OCI-LY3 (cell line): ENCODE measurements around the gene DOCK7.

Experiments
- H2AFZ ChIP-seq: fragments of 200-600, 300-600 bp; shearing (Covaris generic); 2 replicates; pipeline ENCODE4 v1.6.0; 2014; ENCODE audit warnings: antibody characterized with exemption, low read depth, low read length
- H3K27ac ChIP-seq: fragments of 200-600, 300-600 bp; sonication (generic); 2 replicates; pipeline ENCODE4 v1.5.1; 2014; ENCODE audit warnings: mild to moderate bottlenecking, low read length, moderate library complexity, mixed read lengths
- H3K27me3 ChIP-seq: fragments of 200-600, 300-600 bp; sonication (generic); 2 replicates; pipeline ENCODE4 v1.6.1; 2014; ENCODE audit warnings: low read depth, low read length, mixed read lengths
- H3K36me3 ChIP-seq: fragments of 200-600, 300-600 bp; sonication (generic); replicated peaks from 2 replicates; pipeline ENCODE3; 2014; ENCODE audit warnings: low read depth, low read length, mixed read lengths
- H3K4me1 ChIP-seq: fragments of 300-600, 200-600 bp; sonication (generic); 2 replicates; pipeline ENCODE4 v1.6.1; 2014; ENCODE audit warnings: low read length, mixed read lengths
- H3K4me2 ChIP-seq: fragments of 200-600, 300-600 bp; sonication (generic); 2 replicates; pipeline ENCODE4 v1.6.1; 2014; ENCODE audit warnings: low read length, mixed read lengths
- H3K4me3 ChIP-seq: fragments of 300-600, 200-600 bp; sonication (generic); 2 replicates; pipeline ENCODE4 v1.5.1; 2014; ENCODE audit warnings: antibody characterized with exemption, mild to moderate bottlenecking, low read length, moderate library complexity
- H3K79me2 ChIP-seq: fragments of 300-600, 200-600 bp; shearing (Covaris generic); 2 replicates; pipeline ENCODE4 v1.6.1; 2014; ENCODE audit warnings: mild to moderate bottlenecking, low read length, mixed read lengths
- H3K9ac ChIP-seq: fragments of 300-600, 200-600 bp; shearing (Covaris generic); 2 replicates; pipeline ENCODE4 v1.6.0; 2014; ENCODE audit warnings: mild to moderate bottlenecking, low read length, moderate library complexity
- H3K9me3 ChIP-seq: fragments of 200-600, 300-600 bp; shearing (Covaris generic); 2 replicates; pipeline ENCODE4 v1.6.1; 2014; ENCODE audit warnings: low read length, mixed read lengths; ENCODE audit not compliant: insufficient read depth
- H4K20me1 ChIP-seq: fragments of 200-600, 300-600 bp; sonication (generic); 2 replicates; pipeline ENCODE4 v1.6.1; 2016; ENCODE audit warnings: low read length, mixed read lengths; ENCODE audit not compliant: insufficient read depth
- EZH2phosphoT487 ChIP-seq: fragments of 200-600 bp; shearing (Covaris generic); IDR thresholded peaks from 2 replicates; pipeline ENCODE4 v1.6.1; 2018; ENCODE audit warnings: antibody characterized with exemption, mixed run types, low read depth
- TF ChIP-seq, protein P1 (sequence below): fragments of 200-600, 300-600 bp; sonication (generic); IDR thresholded peaks from 2 replicates; pipeline ENCODE4 v1.5.1; 2014; ENCODE audit warnings: antibody characterized with exemption, low read length, low read depth

Gene DOCK7

GRCh38 chr1:62425041-62425440, 263.1 kb downstream of the DOCK7 start:
- Histone ChIP-seq H3K36me3 (no peaks in the 10 kb centered on the region), H3K27me3 (no peaks in the 10 kb centered on the region), H3K79me2 (no peaks in the 10 kb centered on the region), H2AFZ (no peak overlapping the region), H3K4me2 (no peak overlapping the region), H3K27ac (no peak overlapping the region), H3K9me3 (no peaks in the 10 kb centered on the region), H3K4me1 (peaks cover 3% of the 10 kb centered on the region; the same call in 1 of the 2 replicates), H4K20me1 (no peaks in the 10 kb centered on the region), H3K9ac (no peak overlapping the region), H3K4me3 (no peak overlapping the region)
- TF ChIP-seq, protein P1, sequence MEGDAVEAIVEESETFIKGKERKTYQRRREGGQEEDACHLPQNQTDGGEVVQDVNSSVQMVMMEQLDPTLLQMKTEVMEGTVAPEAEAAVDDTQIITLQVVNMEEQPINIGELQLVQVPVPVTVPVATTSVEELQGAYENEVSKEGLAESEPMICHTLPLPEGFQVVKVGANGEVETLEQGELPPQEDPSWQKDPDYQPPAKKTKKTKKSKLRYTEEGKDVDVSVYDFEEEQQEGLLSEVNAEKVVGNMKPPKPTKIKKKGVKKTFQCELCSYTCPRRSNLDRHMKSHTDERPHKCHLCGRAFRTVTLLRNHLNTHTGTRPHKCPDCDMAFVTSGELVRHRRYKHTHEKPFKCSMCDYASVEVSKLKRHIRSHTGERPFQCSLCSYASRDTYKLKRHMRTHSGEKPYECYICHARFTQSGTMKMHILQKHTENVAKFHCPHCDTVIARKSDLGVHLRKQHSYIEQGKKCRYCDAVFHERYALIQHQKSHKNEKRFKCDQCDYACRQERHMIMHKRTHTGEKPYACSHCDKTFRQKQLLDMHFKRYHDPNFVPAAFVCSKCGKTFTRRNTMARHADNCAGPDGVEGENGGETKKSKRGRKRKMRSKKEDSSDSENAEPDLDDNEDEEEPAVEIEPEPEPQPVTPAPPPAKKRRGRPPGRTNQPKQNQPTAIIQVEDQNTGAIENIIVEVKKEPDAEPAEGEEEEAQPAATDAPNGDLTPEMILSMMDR, result no peak
- TF ChIP-seq EZH2phosphoT487, result no peak

GRCh38 chr1:62424411-62424810, 263.8 kb downstream of the DOCK7 start:
- no peak for TF ChIP-seq EZH2phosphoT487
- TF ChIP-seq, protein P1, result no peak
- Histone ChIP-seq H3K9me3 (no peaks in the 10 kb centered on the region), H3K4me1 (peaks cover 3% of the 10 kb centered on the region; the same call in 1 of the 2 replicates), H3K9ac (no peak overlapping the region), H3K79me2 (no peaks in the 10 kb centered on the region), H3K4me2 (no peak overlapping the region), H3K27ac (no peak overlapping the region), H3K27me3 (no peaks in the 10 kb centered on the region), H2AFZ (no peak overlapping the region), H3K4me3 (no peak overlapping the region), H3K36me3 (no peaks in the 10 kb centered on the region), H4K20me1 (no peaks in the 10 kb centered on the region)

DNA sequence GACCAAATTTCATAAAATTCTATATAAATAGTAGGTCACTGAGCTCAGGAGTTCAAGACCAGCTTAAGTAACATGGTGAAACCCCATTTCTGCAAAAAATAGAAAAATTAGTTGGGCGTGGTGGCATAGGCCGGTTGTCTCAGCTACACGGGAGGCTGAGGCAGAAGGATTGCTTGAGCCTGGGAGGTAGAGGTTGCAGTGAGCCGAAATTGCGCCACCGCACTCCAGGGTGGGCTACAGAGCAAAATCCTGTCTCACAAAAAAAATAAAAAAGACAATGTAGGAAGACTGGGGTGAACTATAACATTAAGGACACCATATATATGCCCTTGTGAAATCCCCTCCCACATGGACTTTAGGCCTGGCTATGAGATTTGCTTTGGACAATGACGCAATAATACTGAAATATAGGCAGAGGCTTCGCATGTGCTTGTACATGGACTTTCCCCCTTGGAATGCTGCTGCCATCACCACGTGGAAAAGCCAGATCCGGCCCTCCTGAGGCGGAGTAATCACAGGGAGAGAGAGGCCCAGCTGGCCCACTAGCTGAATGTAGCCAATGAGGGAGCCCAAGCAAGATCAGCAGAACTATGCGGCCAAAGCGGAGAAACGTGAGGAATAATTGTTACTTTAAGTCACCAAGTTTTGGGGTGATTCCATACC, 264.5 kb downstream of the DOCK7 start:
- no peak overlapping the region for H3K4me2 ChIP-seq
- H3K27me3 ChIP-seq, result no peaks in the 10 kb centered on the region
- no peaks in the 10 kb centered on the region for H4K20me1 ChIP-seq
- no peak overlapping the region for H3K4me3 ChIP-seq
- peaks cover 3% of the 10 kb centered on the region; the same call in 1 of the 2 replicates for H3K4me1 ChIP-seq
- no peaks in the 10 kb centered on the region for H3K36me3 ChIP-seq
- TF ChIP-seq, protein P1, result no peak
- TF ChIP-seq EZH2phosphoT487, result no peak
- H3K27ac ChIP-seq, result no peak overlapping the region
- H2AFZ ChIP-seq, result no peak overlapping the region
- H3K9ac ChIP-seq, result no peak overlapping the region
- no peaks in the 10 kb centered on the region for H3K9me3 ChIP-seq
- H3K79me2 ChIP-seq, result no peaks in the 10 kb centered on the region

GRCh38 chr1:62420214-62420613, 268.0 kb downstream of the DOCK7 start:
- Histone ChIP-seq H3K4me2 (no peak overlapping the region), H3K27me3 (no peaks in the 10 kb centered on the region), H3K4me3 (no peak overlapping the region), H3K4me1 (peaks cover 2% of the 10 kb centered on the region; the same call in 1 of the 2 replicates), H2AFZ (no peak overlapping the region), H3K36me3 (no peaks in the 10 kb centered on the region), H3K9me3 (no peaks in the 10 kb centered on the region), H3K9ac (no peak overlapping the region), H3K27ac (no peak overlapping the region), H3K79me2 (no peaks in the 10 kb centered on the region), H4K20me1 (no peaks in the 10 kb centered on the region)
- TF ChIP-seq EZH2phosphoT487, result no peak
- TF ChIP-seq, protein P1, result no peak
